ENCODE results near the gene TPPP2.

- no peak for TF ChIP-seq GABPA (IDR thresholded peaks at IDR 0.05 in 1 of 2, conservative IDR thresholded peaks at IDR 0.05 in 1 of 2)
- TF ChIP-seq, protein P1, sequence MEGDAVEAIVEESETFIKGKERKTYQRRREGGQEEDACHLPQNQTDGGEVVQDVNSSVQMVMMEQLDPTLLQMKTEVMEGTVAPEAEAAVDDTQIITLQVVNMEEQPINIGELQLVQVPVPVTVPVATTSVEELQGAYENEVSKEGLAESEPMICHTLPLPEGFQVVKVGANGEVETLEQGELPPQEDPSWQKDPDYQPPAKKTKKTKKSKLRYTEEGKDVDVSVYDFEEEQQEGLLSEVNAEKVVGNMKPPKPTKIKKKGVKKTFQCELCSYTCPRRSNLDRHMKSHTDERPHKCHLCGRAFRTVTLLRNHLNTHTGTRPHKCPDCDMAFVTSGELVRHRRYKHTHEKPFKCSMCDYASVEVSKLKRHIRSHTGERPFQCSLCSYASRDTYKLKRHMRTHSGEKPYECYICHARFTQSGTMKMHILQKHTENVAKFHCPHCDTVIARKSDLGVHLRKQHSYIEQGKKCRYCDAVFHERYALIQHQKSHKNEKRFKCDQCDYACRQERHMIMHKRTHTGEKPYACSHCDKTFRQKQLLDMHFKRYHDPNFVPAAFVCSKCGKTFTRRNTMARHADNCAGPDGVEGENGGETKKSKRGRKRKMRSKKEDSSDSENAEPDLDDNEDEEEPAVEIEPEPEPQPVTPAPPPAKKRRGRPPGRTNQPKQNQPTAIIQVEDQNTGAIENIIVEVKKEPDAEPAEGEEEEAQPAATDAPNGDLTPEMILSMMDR (IDR thresholded peaks at IDR 0.05; ENCODE audit: low read depth, low read length, missing input control), result no peak
- no peak for TF ChIP-seq JUND (IDR thresholded peaks at IDR 0.05)
- no peak for TF ChIP-seq YY1 (IDR thresholded peaks at IDR 0.05)
- no peak for TF ChIP-seq REST (IDR thresholded peaks at IDR 0.05)
- no peak for TF ChIP-seq TAF1 (conservative IDR thresholded peaks at IDR 0.05)
- TF ChIP-seq EGR1 (IDR thresholded peaks at IDR 0.05; ENCODE audit: low read depth in 2 of 2), result no peak
- TF ChIP-seq RXRA (IDR thresholded peaks at IDR 0.05), result no peak
- TF ChIP-seq SP1 (IDR thresholded peaks at IDR 0.05), result no peak
- TF ChIP-seq, protein P2, sequence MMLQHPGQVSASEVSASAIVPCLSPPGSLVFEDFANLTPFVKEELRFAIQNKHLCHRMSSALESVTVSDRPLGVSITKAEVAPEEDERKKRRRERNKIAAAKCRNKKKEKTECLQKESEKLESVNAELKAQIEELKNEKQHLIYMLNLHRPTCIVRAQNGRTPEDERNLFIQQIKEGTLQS (IDR thresholded peaks at IDR 0.05), result no peak
- TF ChIP-seq, protein P3, sequence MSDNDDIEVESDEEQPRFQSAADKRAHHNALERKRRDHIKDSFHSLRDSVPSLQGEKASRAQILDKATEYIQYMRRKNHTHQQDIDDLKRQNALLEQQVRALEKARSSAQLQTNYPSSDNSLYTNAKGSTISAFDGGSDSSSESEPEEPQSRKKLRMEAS (IDR thresholded peaks at IDR 0.05), result no peak
- TF ChIP-seq FOXA1 (IDR thresholded peaks at IDR 0.05), result no peak
Measured at GRCh38 chr14:20998139-20998538, 31.9 kb upstream of the TPPP2 start.

Measured in liver (tissue), 3 donors.